ENCODE measurements around the gene TRABD. TPM values are rescaled to one million over a fixed set of nuclear protein-coding genes. Genes with fewer than 3 reads are reported as not detected.

TRABD gene
- total RNA-seq, 3 donors from 2014 or later: 17.3 to 35.7 (median 28.2) TPM

DNA sequence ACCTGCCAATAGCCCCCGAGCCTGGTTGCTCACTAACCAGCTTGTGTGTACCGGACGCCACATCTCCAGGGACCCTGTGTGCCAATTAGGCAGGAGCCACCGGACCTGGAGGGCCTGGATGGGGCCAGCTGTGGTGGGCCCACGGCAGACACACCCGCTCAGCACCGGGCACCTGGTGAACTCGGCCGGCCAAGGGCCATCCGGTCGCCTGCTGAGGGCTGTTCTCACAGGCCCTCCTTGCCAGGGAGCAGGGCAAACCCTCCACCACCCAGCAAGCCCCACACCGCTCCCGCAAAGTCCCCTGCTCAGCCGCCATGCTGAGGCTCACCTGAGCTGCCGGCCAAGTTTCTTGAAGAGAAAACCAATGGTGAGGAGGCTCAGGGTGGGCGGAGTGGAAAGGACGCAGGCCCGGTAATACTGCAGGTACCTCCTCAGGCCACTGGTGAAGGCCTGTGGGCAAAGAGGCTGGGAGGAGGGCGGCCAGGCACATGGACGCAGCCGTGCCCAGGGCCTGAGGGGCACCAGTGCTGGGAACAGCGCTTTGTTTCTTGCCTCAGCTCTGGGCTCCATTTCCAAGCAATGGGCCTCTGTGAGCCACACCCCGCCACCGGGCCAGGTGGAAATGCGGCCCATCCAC, 42.0 kb downstream of the TRABD start:
- no peaks in the 10 kb centered on the region for H3K9me3 ChIP-seq
- no peaks in the 10 kb centered on the region for H3K4me1 ChIP-seq
- H3K27me3 ChIP-seq: no peaks in the 10 kb centered on the region
- H3K27ac ChIP-seq: no peak overlapping the region
- intact Hi-C loops (cut with DNase I; ENCODE audit: low total_unique reads): no loop called here
- H3K4me3 ChIP-seq: no peak overlapping the region
- TF ChIP-seq POLR2A (IDR thresholded peaks at IDR 0.05) (no peak), POLR2AphosphoS5 (IDR thresholded peaks at IDR 0.05) (no peak), CTCF (IDR thresholded peaks at IDR 0.05) (no peak)
- no peak for DNase-seq (ENCODE audit: low spot score in 2 of 2)
- peaks cover 4% of the 10 kb centered on the region for H3K36me3 ChIP-seq

DNA sequence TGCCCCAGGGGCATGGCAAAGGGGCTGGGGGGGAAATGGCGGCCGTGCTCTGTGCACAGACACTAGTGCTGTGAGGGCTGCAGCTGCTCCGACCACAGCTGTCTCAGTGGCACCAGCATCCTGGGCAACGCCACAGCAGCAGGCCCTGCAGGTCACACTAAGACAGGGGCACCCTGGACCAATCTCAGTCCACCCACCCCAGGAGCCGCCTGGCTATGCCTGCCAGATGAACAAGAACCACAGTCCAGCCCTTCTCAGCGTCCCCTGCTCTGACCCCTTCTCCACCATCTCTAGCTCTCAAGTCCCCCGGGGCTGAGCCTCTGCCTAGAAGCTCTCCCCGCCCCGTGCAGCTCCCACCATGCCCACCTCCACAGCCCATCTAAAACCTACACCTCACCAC, 42.7 kb downstream of the TRABD start:
- peaks cover 4% of the 10 kb centered on the region for H3K36me3 ChIP-seq
- TF ChIP-seq CTCF (IDR thresholded peaks at IDR 0.05) (no peak), POLR2A (IDR thresholded peaks at IDR 0.05) (no peak), POLR2AphosphoS5 (IDR thresholded peaks at IDR 0.05) (no peak)
- intact Hi-C loops (cut with DNase I; ENCODE audit: low total_unique reads): no loop called here
- no peaks in the 10 kb centered on the region for H3K9me3 ChIP-seq
- no peaks in the 10 kb centered on the region for H3K4me1 ChIP-seq
- no peak overlapping the region for H3K27ac ChIP-seq
- H3K27me3 ChIP-seq: no peaks in the 10 kb centered on the region
- no peak for DNase-seq (ENCODE audit: low spot score in 2 of 2)
- H3K4me3 ChIP-seq: no peak overlapping the region

DNA sequence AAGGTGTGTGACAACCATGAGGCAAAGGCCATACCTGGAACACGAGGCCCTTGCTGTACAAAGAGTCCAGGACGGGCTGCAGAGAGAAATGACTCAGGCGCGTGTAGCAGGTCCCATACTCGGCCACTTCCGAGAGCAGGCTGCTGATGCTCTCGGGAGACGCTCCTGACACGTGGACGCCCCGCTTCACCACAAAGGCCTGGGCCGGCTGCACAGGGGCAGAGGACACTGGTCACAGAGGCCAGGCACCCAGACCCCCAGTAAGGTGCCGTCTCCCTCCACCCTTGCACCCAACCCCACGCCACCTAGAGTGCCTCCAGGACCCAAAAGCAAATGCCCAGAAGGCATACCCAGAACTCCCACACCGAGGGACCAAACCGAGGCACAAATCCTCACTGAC, 43.7 kb downstream of the TRABD start:
- H3K36me3 ChIP-seq: no peaks in the 10 kb centered on the region
- no peak overlapping the region for H3K27ac ChIP-seq
- TF ChIP-seq CTCF (IDR thresholded peaks at IDR 0.05) (no peak), POLR2AphosphoS5 (IDR thresholded peaks at IDR 0.05) (no peak), POLR2A (IDR thresholded peaks at IDR 0.05) (no peak)
- intact Hi-C loops (cut with DNase I; ENCODE audit: low total_unique reads): no loop called here
- H3K4me1 ChIP-seq: no peaks in the 10 kb centered on the region
- H3K4me3 ChIP-seq: no peak overlapping the region
- H3K9me3 ChIP-seq: no peaks in the 10 kb centered on the region
- no peak for DNase-seq (ENCODE audit: low spot score in 2 of 2)
- no peaks in the 10 kb centered on the region for H3K27me3 ChIP-seq

GRCh38 chr22:50232481-50233151, 46.9 kb downstream of the TRABD start:
- Histone ChIP-seq H3K4me3 (no peak overlapping the region), H3K9me3 (no peaks in the 10 kb centered on the region), H3K36me3 (no peaks in the 10 kb centered on the region), H3K4me1 (no peaks in the 10 kb centered on the region), H3K27me3 (no peaks in the 10 kb centered on the region), H3K27ac (no peak overlapping the region)
- DNase-seq (ENCODE audit: low spot score in 2 of 2): no peak
- TF ChIP-seq POLR2AphosphoS5 (IDR thresholded peaks at IDR 0.05) (no peak), POLR2A (IDR thresholded peaks at IDR 0.05) (no peak), CTCF (IDR thresholded peaks at IDR 0.05) (no peak)
- intact Hi-C loops (cut with DNase I; ENCODE audit: low total_unique reads): no loop called here

DNA sequence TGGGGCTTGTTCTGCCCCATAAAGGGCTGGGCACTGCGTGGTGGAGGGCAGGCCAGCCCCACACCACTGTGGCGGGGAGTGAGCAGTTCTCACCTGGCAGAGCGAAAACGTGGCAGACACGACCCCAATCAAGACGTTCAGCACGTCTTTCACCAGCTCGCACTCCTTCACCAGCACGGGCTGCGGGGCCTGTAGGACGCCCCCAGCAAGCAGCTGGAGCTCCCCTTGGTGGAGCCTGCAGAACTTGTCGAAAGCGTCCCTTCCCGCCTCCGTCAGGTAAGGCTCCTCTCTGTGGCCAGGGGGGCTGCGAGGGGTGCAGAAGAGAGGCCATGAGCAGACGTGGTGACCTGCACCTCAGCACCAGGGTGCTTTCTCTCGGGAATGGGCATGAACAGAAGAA, 47.5 kb downstream of the TRABD start:
- Histone ChIP-seq H3K4me3 (no peak overlapping the region), H3K27ac (no peak overlapping the region), H3K36me3 (no peaks in the 10 kb centered on the region), H3K4me1 (no peaks in the 10 kb centered on the region), H3K27me3 (no peaks in the 10 kb centered on the region), H3K9me3 (no peaks in the 10 kb centered on the region)
- intact Hi-C loops (cut with DNase I; ENCODE audit: low total_unique reads): no loop called here
- no peak for TF ChIP-seq POLR2A (IDR thresholded peaks at IDR 0.05)
- TF ChIP-seq POLR2AphosphoS5 (IDR thresholded peaks at IDR 0.05): no peak
- no peak for TF ChIP-seq CTCF (IDR thresholded peaks at IDR 0.05)
- DNase-seq (ENCODE audit: low spot score in 2 of 2): no peak

All from breast epithelium (tissue), 4 donors.